BLaER1 treated with 17β-estradiol and CSF1 and Interleukin-3, amounts not matched to agents 10 nM and 100 nM (cell line): Measurements from ENCODE around the gene PPP2R2B.
"Not testable (repeated sequence)": the region's sequence is repeated elsewhere in the genome, so short reads cannot be mapped to it uniquely, and the experiment has no call there.

Experiments used
- H3K27ac ChIP-seq, 11 experiments: shearing (Covaris generic); formaldehyde crosslinking; 2 replicates each; pipeline ENCODE4 v1.8.1; 2022
- H3K27me3 ChIP-seq, 11 experiments: shearing (Covaris generic); formaldehyde crosslinking; 2 replicates each; pipeline ENCODE4 v1.8.1; 2022
- H3K36me3 ChIP-seq, 11 experiments: shearing (Covaris generic); formaldehyde crosslinking; 2 replicates each; pipeline ENCODE4 v1.8.1; 2022
- H3K4me1 ChIP-seq, 10 experiments: shearing (Covaris generic); formaldehyde crosslinking; 2 replicates each; pipeline ENCODE4 v1.8.1; 2022
- H3K4me2 ChIP-seq, 11 experiments: shearing (Covaris generic); formaldehyde crosslinking; 2 replicates each; pipeline ENCODE4 v1.8.1; 2022
- H3K4me3 ChIP-seq, 10 experiments: shearing (Covaris generic); formaldehyde crosslinking; 2 replicates each; pipeline ENCODE4 v1.8.1; 2022
- H3K9ac ChIP-seq, 11 experiments: shearing (Covaris generic); formaldehyde crosslinking; 2 replicates each; pipeline ENCODE4 v1.8.1; 2022
- H3K9me3 ChIP-seq, 11 experiments: shearing (Covaris generic); formaldehyde crosslinking; replicated peaks in 1 of 11; 2 replicates each; pipeline ENCODE4 v1.8.1; 2022
- H4K20me1 ChIP-seq, 11 experiments: shearing (Covaris generic); formaldehyde crosslinking; 2 replicates each; pipeline ENCODE4 v1.8.1; 2022
- Cebpa-rat ChIP-seq, 11 experiments: shearing (Covaris generic); IDR thresholded peaks; 2 replicates each; pipeline ENCODE4 v1.8.1; 2022

PPP2R2B gene

DNA sequence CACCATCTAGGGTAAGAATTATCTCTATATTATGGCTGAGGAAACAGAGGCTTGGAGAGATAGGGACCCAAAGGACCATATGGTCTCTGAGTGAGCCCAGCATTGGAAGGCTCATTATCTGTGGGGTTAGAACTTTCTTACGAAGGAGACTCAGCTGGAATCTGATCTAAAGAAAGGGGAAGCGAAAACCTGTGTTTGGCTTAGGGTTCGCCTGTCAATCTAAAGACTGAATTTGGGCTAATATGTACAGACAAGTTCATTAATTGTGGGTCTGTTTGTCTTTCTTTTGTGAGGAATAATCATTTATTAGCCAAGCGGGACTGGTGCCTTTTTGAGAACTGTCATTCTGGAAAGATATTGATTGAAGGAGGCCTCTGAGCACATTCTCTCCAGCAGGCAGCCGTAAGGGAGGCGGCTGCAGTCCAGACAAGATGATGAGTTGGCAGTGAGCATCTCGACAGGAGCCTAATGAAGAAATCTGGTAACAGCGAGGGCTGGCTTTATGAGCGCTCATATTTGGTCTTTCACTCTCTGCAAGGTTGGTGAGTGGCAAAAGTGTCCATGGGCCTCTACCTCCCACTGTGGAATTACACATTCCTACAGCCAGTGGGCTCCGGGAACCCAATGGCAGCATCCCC is 258.4 kb downstream of the PPP2R2B start:
- Histone ChIP-seq H3K4me3 (no peak overlapping the region), H4K20me1 (no peaks in the 10 kb centered on the region), H3K36me3 (no peaks in the 10 kb centered on the region), H3K27me3 (no peaks in the 10 kb centered on the region), H3K27ac (no peak overlapping the region), H3K9me3 (peaks cover 5 to 15% (median 9%) of the 10 kb centered on the region in 11 experiments; a peak in 18 of 22 replicates), H3K9ac (no peak overlapping the region), H3K4me2 (no peak overlapping the region), H3K4me1 (no peaks in the 10 kb centered on the region)
- no peak for TF ChIP-seq Cebpa-rat (IDR thresholded peaks at IDR 0.05)

DNA sequence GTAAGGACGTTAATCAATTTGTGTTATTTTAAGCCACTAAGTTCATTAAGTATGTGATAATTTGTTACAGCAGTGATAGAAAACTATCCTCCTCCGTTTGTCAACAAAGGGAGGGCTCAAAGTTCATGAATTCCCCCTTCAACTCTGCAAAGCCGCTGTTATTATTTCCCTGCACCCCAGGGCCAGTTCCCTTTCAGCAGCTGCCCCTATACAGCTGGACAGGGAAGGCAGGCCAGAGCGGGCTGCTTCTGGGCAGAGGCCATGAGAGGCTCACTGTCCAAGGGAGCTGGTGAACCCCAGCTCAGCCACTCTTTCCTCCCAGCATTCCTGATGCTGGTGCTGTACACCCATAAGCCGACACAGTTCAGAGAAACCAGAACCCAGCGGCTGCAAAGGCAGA is 260.1 kb downstream of the PPP2R2B start:
- H3K9me3 ChIP-seq = peaks cover 5 to 15% (median 9%) of the 10 kb centered on the region in 11 experiments; a peak in 18 of 22 replicates
- no peaks in the 10 kb centered on the region for H4K20me1 ChIP-seq
- H3K27ac ChIP-seq = no peak overlapping the region
- no peak for TF ChIP-seq Cebpa-rat (IDR thresholded peaks at IDR 0.05)
- no peaks in the 10 kb centered on the region for H3K27me3 ChIP-seq
- H3K4me3 ChIP-seq = no peak overlapping the region
- no peaks in the 10 kb centered on the region for H3K36me3 ChIP-seq
- no peak overlapping the region for H3K4me2 ChIP-seq
- no peaks in the 10 kb centered on the region for H3K4me1 ChIP-seq
- H3K9ac ChIP-seq = no peak overlapping the region

GRCh38 chr5:146609731-146610130 is 268.8 kb downstream of the PPP2R2B start:
- not testable (repeated sequence) for H3K36me3 ChIP-seq, H3K4me1 ChIP-seq, H3K9me3 ChIP-seq, H3K27ac ChIP-seq, H3K27me3 ChIP-seq, H3K4me2 ChIP-seq, H4K20me1 ChIP-seq, H3K9ac ChIP-seq, H3K4me3 ChIP-seq

GRCh38 chr5:146607659-146608332 is 270.8 kb downstream of the PPP2R2B start:
- Histone ChIP-seq H3K4me1 (no peaks in the 10 kb centered on the region), H3K27me3 (no peaks in the 10 kb centered on the region), H3K9ac (no peak overlapping the region), H3K27ac (no peak overlapping the region), H3K9me3 (no peaks in the 10 kb centered on the region; a peak in 1 of 22 replicates), H3K4me3 (no peak overlapping the region), H3K36me3 (no peaks in the 10 kb centered on the region), H4K20me1 (no peaks in the 10 kb centered on the region), H3K4me2 (no peak overlapping the region)
- no peak for TF ChIP-seq Cebpa-rat (IDR thresholded peaks at IDR 0.05)

DNA sequence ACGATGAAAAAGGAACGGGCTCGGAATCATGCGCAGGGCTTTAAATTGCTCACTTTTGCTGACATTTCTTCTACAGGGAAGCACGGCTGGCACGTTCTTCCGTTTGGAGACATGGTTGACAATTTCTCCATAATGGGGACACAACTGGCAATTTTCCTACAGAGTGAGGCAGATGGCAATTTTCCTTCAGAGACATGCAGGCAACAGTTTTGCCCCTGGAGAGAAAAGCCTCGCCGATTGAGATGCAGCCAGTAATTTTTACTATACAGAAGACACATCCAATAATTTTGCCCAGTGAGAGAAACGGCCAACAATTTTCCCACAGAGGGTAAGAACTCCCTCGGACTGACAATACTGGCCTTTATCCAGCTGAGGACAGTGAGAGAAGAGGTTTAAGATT is 271.7 kb downstream of the PPP2R2B start:
- Histone ChIP-seq H4K20me1 (no peaks in the 10 kb centered on the region), H3K4me2 (no peak overlapping the region), H3K36me3 (no peaks in the 10 kb centered on the region), H3K27ac (no peak overlapping the region), H3K9ac (no peak overlapping the region), H3K27me3 (no peaks in the 10 kb centered on the region), H3K4me3 (no peak overlapping the region), H3K4me1 (no peaks in the 10 kb centered on the region), H3K9me3 (no peaks in the 10 kb centered on the region; a peak in 1 of 22 replicates)
- no peak for TF ChIP-seq Cebpa-rat (IDR thresholded peaks at IDR 0.05)

GRCh38 chr5:146600376-146600775 is 278.2 kb downstream of the PPP2R2B start:
- TF ChIP-seq Cebpa-rat (IDR thresholded peaks at IDR 0.05) = no peak
- Histone ChIP-seq H3K4me2 (no peak overlapping the region), H3K36me3 (no peaks in the 10 kb centered on the region), H3K4me1 (no peaks in the 10 kb centered on the region), H3K9me3 (no peaks in the 10 kb centered on the region), H3K4me3 (no peak overlapping the region), H3K27ac (no peak overlapping the region), H4K20me1 (no peaks in the 10 kb centered on the region), H3K9ac (no peak overlapping the region), H3K27me3 (no peaks in the 10 kb centered on the region)

DNA sequence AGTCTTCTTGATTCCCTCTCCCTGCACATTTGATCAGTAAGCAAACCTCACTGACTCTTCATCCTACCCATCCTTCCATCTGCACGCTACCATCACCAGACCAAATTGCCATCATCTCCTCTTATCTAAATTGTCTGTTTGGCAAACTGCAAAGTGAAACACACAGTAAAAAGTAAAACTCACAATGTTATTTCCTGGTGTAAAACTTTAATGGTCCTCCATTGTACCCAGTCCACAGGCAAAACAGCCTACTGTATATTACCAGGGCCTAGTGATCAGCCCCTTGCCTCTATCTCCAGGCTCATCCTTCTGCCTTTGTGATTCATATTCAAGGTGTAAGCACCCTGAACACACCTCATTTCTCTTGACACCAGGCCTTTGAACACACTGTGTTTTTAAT is 279.3 kb downstream of the PPP2R2B start:
- H3K27ac ChIP-seq = no peak overlapping the region
- H3K4me1 ChIP-seq = no peaks in the 10 kb centered on the region
- H3K36me3 ChIP-seq = no peaks in the 10 kb centered on the region
- H3K9ac ChIP-seq = no peak overlapping the region
- no peak for TF ChIP-seq Cebpa-rat (IDR thresholded peaks at IDR 0.05)
- H3K9me3 ChIP-seq = no peaks in the 10 kb centered on the region
- no peak overlapping the region for H3K4me2 ChIP-seq
- no peak overlapping the region for H3K4me3 ChIP-seq
- H4K20me1 ChIP-seq = no peaks in the 10 kb centered on the region
- H3K27me3 ChIP-seq = no peaks in the 10 kb centered on the region

GRCh38 chr5:146595088-146595487 is 283.5 kb downstream of the PPP2R2B start:
- Histone ChIP-seq H3K36me3 (no peaks in the 10 kb centered on the region), H3K9me3 (no peaks in the 10 kb centered on the region), H3K4me1 (no peaks in the 10 kb centered on the region), H4K20me1 (no peaks in the 10 kb centered on the region), H3K9ac (no peak overlapping the region), H3K4me3 (no peak overlapping the region), H3K4me2 (no peak overlapping the region), H3K27ac (no peak overlapping the region), H3K27me3 (no peaks in the 10 kb centered on the region)
- no peak for TF ChIP-seq Cebpa-rat (IDR thresholded peaks at IDR 0.05)

DNA sequence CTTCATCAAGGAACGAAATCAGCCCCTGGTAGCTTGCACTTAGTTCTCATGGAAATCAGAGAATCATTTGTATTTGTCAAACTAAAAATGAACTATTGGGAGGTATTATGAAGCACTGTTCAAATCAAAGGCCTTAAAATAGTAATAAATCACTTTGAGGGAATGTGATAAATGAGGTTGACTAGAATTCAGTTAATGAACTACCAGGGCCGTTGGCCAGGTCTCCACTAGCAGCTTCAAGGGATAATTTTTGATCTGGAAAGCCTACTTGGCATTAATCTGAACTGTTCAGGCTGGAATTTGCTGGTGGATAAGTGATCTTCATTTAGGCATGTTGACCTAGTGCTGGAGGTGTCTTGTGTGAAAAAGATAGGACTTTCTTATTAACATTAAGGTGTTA is 286.2 kb downstream of the PPP2R2B start:
- no peaks in the 10 kb centered on the region for H3K4me1 ChIP-seq
- no peaks in the 10 kb centered on the region for H3K27me3 ChIP-seq
- H3K27ac ChIP-seq = no peak overlapping the region
- H4K20me1 ChIP-seq = no peaks in the 10 kb centered on the region
- H3K9me3 ChIP-seq = no peaks in the 10 kb centered on the region
- TF ChIP-seq Cebpa-rat (IDR thresholded peaks at IDR 0.05) = no peak
- no peak overlapping the region for H3K4me2 ChIP-seq
- H3K9ac ChIP-seq = no peak overlapping the region
- H3K36me3 ChIP-seq = no peaks in the 10 kb centered on the region
- no peak overlapping the region for H3K4me3 ChIP-seq

DNA sequence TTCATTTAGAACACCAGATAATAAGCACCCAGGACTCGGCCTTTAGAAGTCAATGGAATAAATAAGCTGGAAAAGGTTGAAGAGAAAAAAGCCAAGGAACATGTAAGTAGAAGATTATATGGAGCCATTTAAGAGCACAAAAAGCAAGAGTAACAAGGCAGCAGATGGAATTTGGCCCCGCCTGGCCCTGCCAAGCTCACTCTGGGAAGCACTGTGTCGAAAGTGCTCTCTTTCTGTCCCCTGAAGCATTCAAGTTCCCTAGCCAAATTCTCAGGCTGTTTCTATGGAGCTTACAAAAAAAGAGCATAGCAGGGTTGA is 289.6 kb downstream of the PPP2R2B start:
- H3K9ac ChIP-seq = no peak overlapping the region
- H3K27ac ChIP-seq = no peak overlapping the region
- H3K36me3 ChIP-seq = no peaks in the 10 kb centered on the region
- no peaks in the 10 kb centered on the region for H4K20me1 ChIP-seq
- no peaks in the 10 kb centered on the region for H3K9me3 ChIP-seq
- H3K4me2 ChIP-seq = no peak overlapping the region
- no peak for TF ChIP-seq Cebpa-rat (IDR thresholded peaks at IDR 0.05)
- no peaks in the 10 kb centered on the region for H3K4me1 ChIP-seq
- no peak overlapping the region for H3K4me3 ChIP-seq
- H3K27me3 ChIP-seq = no peaks in the 10 kb centered on the region
